Measurements from ENCODE around the gene C16orf90. TPM values are rescaled to one million over a fixed set of nuclear protein-coding genes. Genes with fewer than 3 reads are reported as not detected.

The C16orf90 gene
- polyA plus RNA-seq, 3 donors = not detected

DNA sequence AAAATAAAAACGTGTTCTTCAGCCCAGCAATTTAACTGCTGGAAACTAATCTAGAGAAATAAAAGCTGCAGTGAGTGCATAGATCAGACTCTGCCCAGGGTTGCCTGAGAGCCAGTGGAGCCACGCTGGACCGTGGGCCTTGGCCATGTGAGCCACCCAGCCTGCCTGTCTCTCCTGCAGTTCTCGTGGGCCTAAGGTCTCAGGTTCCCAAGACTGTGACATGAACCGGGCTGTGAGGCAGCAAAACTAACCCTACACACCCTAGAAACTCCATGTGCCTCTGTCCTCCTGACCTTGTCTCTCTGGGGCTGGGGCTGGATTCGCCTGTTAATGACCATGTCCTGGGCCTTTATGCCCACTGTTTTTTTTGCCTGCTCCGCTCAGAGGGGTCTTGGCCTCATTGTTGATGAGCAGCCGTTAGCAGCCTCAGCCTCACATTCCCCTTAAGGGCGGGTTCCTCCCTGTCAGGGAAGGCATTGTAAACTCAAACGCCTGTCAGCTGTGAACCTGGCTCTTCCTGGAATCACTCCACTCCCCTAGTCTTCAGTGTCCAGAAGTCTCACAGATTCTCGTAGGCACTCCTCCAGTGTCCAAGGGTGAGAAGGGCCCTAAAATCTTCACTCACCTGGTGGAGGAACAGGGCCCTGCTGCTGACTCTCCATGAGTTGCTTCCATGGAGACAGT lies 16.9 kb downstream of the C16orf90 start:
- intact Hi-C loops (cut with micrococcal nuclease) = no loop called here
- H3K36me3 Mint-ChIP-seq = peaks cover 48 to 80% of the 10 kb centered on the region in 2 donors
- H4K20me1 ChIP-seq (ENCODE audit: insufficient read depth, low read length) = peaks cover 85% of the 10 kb centered on the region
- no peak overlapping the region for H2AFZ ChIP-seq (ENCODE audit: insufficient read depth, low read depth, low read length, poor library complexity, severe bottlenecking)
- H3K9me3 ChIP-seq (replicated peaks in 1 of 2; ENCODE audit: control insufficient read depth in 1 of 2, insufficient read depth in 1 of 2, low read length in 2 of 2) = no peaks in the 10 kb centered on the region
- no peak overlapping the region for H3K4me2 ChIP-seq (replicated peaks; ENCODE audit: extremely low read depth, low read length, poor library complexity, severe bottlenecking)
- 98% methylated on average over 10 of the region's 11 CpGs for WGBS (ENCODE audit: insufficient coverage)
- no peaks in the 10 kb centered on the region for H3K9me3 Mint-ChIP-seq
- peaks cover 51 to 71% of the 10 kb centered on the region in 2 donors for H3K36me3 ChIP-seq (replicated peaks in 1 of 2; ENCODE audit: control insufficient read depth in 1 of 2, insufficient read depth in 2 of 2, low read length in 2 of 2)
- H3K27ac Mint-ChIP-seq = peak overlapping the region in 1 of 7 donors; percentile 62
- H3K4me1 ChIP-seq (ENCODE audit: control insufficient read depth in 1 of 2, insufficient read depth in 2 of 2, low read length in 2 of 2) = no peaks in the 10 kb centered on the region
- H3K27me3 Mint-ChIP-seq (ENCODE audit: low read depth in 3 of 3) = peaks cover 0 to 2% (median 0%) of the 10 kb centered on the region in 3 donors
- no peaks in the 10 kb centered on the region for H3K4me1 Mint-ChIP-seq
- no peak for TF ChIP-seq CTCF (IDR thresholded peaks at IDR 0.05)
- DNase-seq = no peak
- no peak overlapping the region for H3K27ac ChIP-seq (ENCODE audit: low read depth in 1 of 2, low read length in 2 of 2)
- peaks cover 44% of the 10 kb centered on the region for H3K79me2 ChIP-seq (ENCODE audit: insufficient read depth, low read length)
- no peak overlapping the region for H3K4me3 Mint-ChIP-seq
- no peaks in the 10 kb centered on the region for H3K27me3 ChIP-seq (ENCODE audit: control insufficient read depth in 2 of 2, insufficient read depth in 2 of 2, low read length in 2 of 2)
- no peak overlapping the region for H3K4me3 ChIP-seq (replicated peaks in 1 of 3; ENCODE audit: low read depth in 2 of 3, low read length in 3 of 3)
- H3K9ac ChIP-seq (ENCODE audit: insufficient read depth, low read length, poor library complexity, severe bottlenecking) = no peak overlapping the region

GRCh38 chr16:3476409-3476808 lies 18.9 kb downstream of the C16orf90 start:
- Histone ChIP-seq H3K79me2 (ENCODE audit: insufficient read depth, low read length) (peaks cover 64% of the 10 kb centered on the region), H3K27ac (ENCODE audit: low read depth in 1 of 2, low read length in 2 of 2) (no peak overlapping the region), H3K27me3 (ENCODE audit: control insufficient read depth in 2 of 2, insufficient read depth in 2 of 2, low read length in 2 of 2) (no peaks in the 10 kb centered on the region), H2AFZ (ENCODE audit: insufficient read depth, low read depth, low read length, poor library complexity, severe bottlenecking) (no peak overlapping the region), H4K20me1 (ENCODE audit: insufficient read depth, low read length) (peaks cover 94% of the 10 kb centered on the region), H3K4me3 (replicated peaks in 1 of 3; ENCODE audit: low read depth in 2 of 3, low read length in 3 of 3) (no peak overlapping the region), H3K9ac (ENCODE audit: insufficient read depth, low read length, poor library complexity, severe bottlenecking) (no peak overlapping the region), H3K4me2 (replicated peaks; ENCODE audit: extremely low read depth, low read length, poor library complexity, severe bottlenecking) (no peak overlapping the region), H3K36me3 (replicated peaks in 1 of 2; ENCODE audit: control insufficient read depth in 1 of 2, insufficient read depth in 2 of 2, low read length in 2 of 2) (peaks cover 36 to 69% of the 10 kb centered on the region in 2 donors), H3K9me3 (replicated peaks in 1 of 2; ENCODE audit: control insufficient read depth in 1 of 2, insufficient read depth in 1 of 2, low read length in 2 of 2) (no peaks in the 10 kb centered on the region), H3K4me1 (ENCODE audit: control insufficient read depth in 1 of 2, insufficient read depth in 2 of 2, low read length in 2 of 2) (no peaks in the 10 kb centered on the region)
- TF ChIP-seq CTCF (IDR thresholded peaks at IDR 0.05) = no peak
- H3K9me3 Mint-ChIP-seq = peaks cover 0 to 1% (median 0%) of the 10 kb centered on the region in 7 donors
- intact Hi-C loops (cut with micrococcal nuclease) = no loop called here
- peaks cover 36 to 70% of the 10 kb centered on the region in 2 donors for H3K36me3 Mint-ChIP-seq
- WGBS (ENCODE audit: insufficient coverage) = 100% methylated on average over 1 of the region's 3 CpGs
- no peaks in the 10 kb centered on the region for H3K4me1 Mint-ChIP-seq
- no peak overlapping the region for H3K4me3 Mint-ChIP-seq
- no peak overlapping the region for H3K27ac Mint-ChIP-seq
- no peak for DNase-seq
- H3K27me3 Mint-ChIP-seq (ENCODE audit: low read depth in 3 of 3) = no peaks in the 10 kb centered on the region
